Fibroblast of the conjunctiva (primary cell): Measurements from ENCODE around the gene SFN.

ENCODE experiments used
- DNase-seq: peaks from one replicate; pipeline ENCODE4 v3.0.0-alpha.2; 2010; ENCODE audit warnings: low read depth

The SFN gene

GRCh38 chr1:26911399-26912146, 48.6 kb downstream of the SFN start:
- no peak for DNase-seq

GRCh38 chr1:26912147-26912490, 49.2 kb downstream of the SFN start:
- no peak for DNase-seq

DNA sequence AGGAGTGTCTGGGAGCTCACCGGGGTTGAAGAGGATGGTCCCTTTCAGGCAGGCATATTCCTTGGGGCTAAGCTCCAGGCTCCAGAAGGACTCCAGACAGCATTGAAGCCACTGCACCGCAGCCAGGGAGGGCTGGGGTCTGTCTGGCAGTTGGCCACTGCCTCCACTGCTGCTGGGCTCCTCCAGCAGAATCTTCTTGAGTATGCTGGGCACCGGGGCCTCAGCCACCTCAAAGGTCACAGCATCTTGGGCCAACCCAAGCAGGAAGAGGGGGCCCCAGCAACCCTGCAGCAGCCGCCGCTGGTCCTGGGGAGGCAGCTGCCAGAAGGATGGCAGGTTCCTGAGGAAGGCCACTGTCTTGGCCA, 50.4 kb downstream of the SFN start:
- DNase-seq: no peak
